Prostate gland (tissue), 2 donors: ENCODE results near the gene FOXP2.

Experiments used
- CTCF ChIP-seq, 4 experiments: fragments of 200-600 bp in 2 of 4; fragments of 450-650 bp in 2 of 4; sonication (generic) in 2 of 4; IDR thresholded peaks; 1 replicate in 3 of 4; 2 replicates in 1 of 4; pipeline ENCODE4 v1.5.1; 2016 to 2019; ENCODE audit warnings: antibody characterized with exemption in 4 of 4, mild to moderate bottlenecking in 2 of 4, moderate library complexity in 2 of 4
- POLR2A ChIP-seq: fragments of 450-650 bp; IDR thresholded peaks from one replicate; pipeline ENCODE4 v1.6.1; 2016; ENCODE audit warnings: antibody characterized with exemption, mild to moderate bottlenecking
- POLR2AphosphoS5 ChIP-seq: sonication (generic); formaldehyde crosslinking; IDR thresholded peaks from one replicate; pipeline ENCODE4 v1.6.1; 2017; ENCODE audit warnings: antibody characterized with exemption

- TF ChIP-seq POLR2A (no peak), CTCF (IDR thresholded peaks at IDR 0.05) (no peak), POLR2AphosphoS5 (no peak)
Observed at GRCh38 chr7:114468844-114469243, 54.2 kb downstream of the FOXP2 start.
